ENCODE data around the gene DYNC2LI1.

DYNC2LI1 gene

DNA sequence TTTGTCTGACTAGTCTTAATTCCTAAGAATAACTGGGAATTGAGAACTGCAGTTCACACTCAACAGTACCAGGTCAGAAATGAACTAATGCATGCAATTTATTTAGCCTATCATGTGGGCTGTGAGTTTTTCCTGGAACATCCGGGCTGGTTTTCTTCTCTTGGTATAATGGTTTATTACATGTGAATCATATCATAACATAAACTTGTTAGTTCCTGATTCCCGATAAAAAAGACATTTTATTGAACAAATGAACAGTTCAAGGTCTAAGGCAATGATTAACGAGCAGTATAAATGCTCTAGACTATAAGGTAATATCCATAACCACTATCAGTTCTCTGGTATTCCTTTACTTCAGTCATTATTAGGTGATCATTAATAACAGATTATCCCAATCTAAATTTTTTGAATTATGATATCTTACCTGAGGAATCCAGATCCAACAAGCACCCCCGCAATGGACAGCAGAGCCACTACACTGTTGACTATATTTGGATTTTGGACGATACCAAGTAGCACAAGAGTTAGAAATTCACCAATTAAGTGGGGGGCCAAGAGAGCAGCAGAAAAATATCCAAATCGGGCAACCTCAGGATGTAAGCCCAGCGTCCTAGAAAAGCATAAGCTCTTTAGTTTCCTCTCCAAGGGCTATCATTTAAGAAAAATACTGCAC, 45.8 kb downstream of the DYNC2LI1 start:
- no peak for DNase-seq

DNA sequence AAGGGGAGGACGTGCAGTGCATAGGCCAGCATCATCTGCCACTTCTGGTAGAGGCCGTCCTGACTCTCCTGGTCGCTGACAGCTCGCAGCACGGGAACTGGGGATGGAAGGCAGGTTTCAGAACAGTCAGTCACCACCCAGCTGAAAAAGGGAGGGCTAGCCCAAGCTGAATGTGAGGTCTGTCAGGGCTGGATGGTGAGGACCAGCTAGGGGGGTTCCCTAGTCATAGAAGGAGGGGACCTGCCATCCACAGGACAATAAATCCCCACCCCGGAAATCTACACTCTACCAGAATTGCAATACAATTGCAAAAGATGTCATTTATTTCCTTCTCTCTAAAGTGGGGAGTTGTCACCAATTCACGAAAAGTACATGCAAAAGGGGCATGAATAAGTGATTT, 49.0 kb downstream of the DYNC2LI1 start:
- DNase-seq = no peak

DNA sequence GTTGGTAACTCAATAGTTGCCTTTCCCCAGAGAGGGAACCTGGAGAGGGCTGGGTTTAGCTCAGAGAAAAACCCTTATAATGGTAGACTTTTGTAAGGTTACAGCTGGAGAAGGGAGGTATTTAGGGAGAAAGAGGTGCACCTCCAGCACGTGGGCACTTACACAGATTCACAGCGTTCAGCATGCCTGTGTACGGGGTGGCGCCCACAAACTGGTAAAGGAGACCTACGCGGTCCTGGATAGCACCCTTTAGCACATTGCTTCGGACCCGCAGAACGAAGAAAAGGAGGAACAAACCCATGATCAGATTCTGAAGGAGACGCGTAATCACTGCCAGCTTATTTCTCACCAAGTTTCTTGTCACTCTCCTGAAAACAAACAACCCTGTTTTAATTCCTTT, 49.9 kb downstream of the DYNC2LI1 start:
- DNase-seq = no peak

DNA sequence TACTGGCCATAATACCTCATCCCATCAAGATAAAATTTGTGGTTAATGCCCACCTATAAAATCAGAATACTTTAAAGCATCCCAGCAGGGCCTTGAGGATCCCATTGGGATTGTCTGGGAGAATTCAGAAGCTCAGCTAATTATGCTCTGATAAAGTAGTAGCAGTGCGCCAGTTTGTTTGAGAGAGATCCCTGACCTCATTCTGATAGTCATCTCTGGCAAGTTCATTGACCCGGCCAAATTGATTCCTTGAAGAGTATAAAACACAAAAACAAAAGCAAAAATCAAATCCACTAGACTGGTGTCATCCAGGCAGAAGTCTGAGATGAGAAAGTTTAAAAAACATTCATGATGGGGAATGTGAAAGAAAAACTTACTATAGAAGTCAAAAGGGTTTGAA, 50.7 kb downstream of the DYNC2LI1 start:
- DNase-seq = no peak

DNA sequence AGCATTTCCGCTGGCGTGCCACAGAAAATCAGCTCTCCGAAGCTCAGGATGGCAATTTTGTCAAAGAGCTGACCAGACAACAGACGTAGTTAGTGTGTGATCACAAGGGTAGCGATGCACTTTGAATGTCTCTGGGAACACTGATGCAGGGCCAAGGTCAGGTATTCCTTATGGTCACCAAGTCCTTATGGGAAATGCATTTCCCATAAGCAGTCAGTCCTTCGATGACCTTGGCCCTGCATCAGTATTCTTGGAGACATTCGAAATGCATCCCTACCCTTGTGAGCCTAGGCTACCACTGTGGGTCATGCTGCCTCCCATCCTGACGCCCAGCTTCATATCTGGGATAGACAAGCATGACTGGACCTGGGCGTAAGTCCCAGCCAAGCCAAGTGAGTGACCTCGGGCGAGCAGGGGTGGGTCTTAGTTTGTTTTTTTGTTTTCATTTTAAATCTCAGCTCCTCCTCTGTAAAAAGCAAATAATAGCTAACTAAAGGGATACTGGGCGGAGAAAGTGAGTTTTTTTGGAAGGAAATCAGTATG, 51.2 kb downstream of the DYNC2LI1 start:
- DNase-seq = no peak

DNA sequence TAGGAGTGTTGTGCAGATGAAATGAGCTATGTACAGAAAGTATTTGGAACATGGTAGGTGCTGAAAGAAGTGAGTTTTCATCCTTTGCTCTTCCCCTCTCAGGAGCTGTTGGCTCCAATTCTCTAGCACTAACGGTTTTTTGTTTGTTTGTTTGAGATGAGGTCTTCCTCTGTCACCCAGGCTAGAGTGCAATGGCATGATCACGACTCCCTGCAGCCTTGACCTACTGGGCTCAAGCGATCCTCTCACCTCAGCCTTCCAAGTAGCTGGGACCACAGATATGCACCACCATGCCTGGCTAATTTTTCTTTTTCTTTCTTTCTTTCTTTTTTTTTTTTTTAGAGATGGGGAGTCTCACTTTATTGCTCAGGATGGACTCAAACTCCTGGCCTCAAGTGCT, 52.0 kb downstream of the DYNC2LI1 start:
- no peak for DNase-seq

DNA sequence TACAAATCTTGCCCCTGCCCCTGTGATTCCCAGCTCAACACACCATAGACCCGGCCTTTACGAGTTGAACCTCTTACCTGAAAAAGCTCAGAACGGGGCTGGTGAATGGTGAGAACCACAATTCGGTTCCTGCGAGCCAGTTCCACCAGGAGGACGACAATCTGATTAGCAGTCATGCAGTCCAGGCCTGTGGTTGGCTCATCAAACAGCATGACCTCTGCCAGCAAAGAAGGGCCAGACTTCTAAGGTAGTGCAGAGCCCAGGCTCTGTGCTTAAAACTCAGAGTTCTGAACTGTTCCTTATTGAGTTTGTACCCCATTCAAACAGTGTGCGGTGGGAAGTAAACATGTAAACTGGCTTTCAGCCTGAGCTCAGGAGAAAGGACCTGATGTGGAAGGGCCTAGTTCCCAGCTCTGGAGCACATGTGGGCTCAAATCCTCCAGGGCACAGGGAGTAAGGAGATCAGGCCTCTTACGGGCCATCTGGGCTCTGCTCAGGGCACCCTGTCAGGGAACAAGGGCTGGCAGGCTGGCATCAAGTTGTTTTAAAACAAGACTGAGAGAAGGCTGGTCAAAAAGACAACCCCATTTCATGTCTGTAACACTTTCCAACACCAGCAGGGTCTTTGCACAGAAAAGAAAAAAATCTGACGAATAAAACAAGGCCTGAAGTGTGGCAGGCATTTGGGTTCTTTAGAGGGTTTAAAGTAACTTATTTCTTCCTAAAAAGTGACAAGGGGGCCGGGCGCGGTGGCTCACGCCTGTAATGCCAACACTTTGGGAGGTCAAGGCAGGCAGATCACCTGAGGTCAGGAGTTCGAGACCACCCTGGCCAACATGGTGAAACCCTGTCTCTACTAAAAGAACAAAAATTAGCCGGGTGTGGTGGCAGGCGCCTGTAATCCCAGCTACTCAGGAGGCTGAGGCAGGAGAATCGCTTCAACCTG, 52.7 kb downstream of the DYNC2LI1 start:
- no peak for DNase-seq

DNA sequence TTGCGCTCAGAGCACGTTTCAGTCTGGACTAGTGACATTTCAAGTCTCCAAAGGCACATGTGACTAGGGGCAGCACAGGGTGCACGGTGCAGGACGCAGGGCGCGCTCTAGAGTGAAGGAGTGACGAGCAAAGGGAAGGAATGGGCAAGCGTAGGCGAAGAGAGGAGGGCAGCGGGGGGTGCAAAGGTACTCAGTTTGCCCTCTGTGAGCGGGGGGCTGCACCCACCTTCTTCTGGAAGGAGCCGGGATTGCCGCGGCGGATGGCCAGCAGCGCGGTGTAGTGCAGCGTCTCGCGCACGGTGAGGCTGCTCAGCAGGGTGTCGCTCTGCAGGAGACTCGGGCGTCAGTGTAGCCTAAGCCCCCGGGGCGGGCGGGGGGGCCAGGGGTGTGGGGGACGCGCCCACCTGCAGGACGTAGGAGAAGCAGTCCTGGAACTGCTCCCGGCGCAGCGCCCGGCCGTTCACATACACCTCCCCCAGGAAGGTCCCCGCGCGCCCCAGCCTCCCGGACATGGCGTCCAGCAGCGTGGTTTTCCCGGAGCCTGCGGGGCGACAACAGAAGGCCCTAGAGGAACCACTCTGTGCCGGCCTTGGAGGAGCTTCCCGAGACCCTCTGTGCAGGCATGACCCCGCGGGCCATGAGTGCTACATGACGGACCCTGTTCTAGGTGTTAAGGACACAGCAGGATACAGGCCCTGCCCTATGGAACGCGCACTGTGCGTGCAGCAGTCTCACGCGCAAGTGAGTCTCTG, 57.9 kb downstream of the DYNC2LI1 start:
- no peak for DNase-seq

DNA sequence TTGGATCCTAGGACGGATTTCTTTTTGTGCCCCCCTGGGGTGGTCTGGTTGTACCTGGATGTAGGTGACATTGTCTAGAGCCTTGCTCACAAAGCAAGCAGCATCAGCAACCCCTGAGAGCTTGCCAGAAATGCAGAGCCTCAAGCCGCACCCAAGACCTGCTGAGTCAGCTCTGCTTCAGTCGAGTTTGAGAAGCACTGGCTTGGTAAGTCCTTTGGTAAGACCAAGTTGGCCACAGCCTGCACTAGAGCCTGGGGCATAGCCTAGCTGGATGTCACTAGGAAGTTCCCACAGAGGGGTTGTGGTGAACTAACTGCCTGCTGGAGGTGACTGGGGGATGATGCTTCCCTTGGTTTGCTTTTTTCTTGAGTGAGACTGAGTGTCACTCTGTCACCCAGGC, 58.6 kb downstream of the DYNC2LI1 start:
- DNase-seq = no peak

DNA sequence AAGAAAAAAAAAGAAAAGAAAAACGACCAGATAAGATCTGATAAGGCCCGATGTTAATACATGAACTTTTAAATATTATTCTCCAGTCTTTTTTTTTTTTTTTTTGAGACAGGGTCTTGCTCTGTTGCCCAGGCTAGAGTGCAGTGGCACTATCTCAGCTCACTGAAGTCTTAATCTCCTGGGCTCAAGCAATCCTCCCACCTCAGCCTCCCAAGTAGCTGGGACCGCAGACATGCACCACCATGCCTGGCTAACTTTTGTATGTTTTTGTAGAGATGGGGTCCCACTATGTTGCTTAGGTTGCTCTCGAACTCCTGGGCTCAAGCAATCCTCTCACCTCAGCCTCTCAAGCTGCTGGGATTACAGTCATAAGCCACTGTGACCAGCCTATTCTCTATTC, 63.2 kb downstream of the DYNC2LI1 start:
- DNase-seq = no peak

DNA sequence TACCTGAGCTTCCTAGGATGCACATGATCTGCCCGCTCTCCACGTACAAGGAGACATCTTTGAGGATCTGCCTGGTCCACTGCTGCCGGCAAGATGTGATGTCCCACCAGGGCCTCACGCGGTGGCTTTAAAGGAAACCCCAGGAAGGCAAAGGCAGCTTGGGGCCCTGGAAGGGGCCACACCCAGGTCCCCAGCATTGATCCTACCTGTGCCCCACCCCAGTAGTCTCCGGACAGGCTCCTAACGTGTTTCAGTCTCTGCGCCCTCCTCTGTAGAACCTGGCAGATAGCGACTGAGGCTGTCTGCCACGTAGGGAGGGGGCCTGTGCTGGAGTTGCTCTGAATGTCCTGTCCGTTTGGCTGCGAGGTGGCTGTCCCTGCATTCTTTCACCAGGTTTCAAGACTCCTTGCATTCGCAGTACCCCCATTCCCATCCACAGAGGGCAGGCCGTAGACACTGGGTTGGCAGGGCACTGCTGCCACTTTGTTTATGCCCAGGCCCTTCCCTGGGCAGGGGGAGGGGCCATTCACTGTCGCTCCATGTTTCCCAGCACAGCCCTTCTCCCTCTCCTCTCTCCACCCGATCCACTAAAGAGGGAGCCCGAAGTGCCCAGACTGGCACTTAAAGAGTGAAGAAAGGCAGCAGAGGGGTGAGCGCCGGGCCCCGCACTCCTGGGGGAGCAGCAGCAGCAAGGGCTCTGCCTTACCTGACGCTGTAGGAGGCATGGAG, 64.2 kb downstream of the DYNC2LI1 start:
- no peak for DNase-seq

DNA sequence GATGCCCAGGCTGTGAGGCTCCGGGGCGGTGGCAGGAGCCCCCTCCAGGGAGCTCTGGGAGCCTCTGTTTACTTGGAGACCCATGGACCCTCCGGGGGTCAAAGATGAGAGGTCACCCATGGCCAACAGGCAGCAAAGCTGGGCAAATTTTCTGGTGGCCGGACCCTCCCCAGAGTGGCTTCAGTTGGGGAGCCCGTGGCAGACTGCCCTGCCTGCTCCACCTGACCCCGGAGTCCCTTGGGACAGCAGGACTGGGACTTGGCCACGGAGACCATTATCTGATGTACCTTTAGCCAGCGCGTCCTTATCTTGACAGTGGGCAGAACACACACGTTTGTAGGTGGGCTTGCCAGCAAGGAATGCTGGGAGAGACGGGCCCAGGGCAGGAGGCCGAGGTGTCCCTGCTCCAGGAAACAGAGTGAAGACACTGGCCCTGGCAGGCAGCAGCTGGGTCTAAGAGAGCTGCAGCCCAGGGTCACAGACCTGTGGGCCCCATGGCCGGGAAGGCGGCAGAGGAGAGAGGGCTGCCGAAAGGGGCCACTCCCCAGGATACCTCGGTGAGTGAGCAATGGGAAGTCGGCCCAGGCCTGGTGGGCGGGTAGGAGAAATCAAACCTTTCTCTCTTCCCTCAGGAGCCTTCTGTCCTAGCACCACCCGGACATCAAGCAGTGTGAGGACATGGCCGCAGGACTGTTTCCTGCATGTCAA, 64.9 kb downstream of the DYNC2LI1 start, which contains the start of the genes ABCG5 and ABCG8:
Gene ABCG5 (minus strand): TSS at position 280 of the 708 bp plus-strand sequence. CDS start 160 bp downstream, at position 120.
Gene ABCG8 (plus strand): TSS at position 412 of the 708 bp plus-strand sequence. CDS start 83 bp downstream, at position 495.
- DNase-seq = no peak

DNA sequence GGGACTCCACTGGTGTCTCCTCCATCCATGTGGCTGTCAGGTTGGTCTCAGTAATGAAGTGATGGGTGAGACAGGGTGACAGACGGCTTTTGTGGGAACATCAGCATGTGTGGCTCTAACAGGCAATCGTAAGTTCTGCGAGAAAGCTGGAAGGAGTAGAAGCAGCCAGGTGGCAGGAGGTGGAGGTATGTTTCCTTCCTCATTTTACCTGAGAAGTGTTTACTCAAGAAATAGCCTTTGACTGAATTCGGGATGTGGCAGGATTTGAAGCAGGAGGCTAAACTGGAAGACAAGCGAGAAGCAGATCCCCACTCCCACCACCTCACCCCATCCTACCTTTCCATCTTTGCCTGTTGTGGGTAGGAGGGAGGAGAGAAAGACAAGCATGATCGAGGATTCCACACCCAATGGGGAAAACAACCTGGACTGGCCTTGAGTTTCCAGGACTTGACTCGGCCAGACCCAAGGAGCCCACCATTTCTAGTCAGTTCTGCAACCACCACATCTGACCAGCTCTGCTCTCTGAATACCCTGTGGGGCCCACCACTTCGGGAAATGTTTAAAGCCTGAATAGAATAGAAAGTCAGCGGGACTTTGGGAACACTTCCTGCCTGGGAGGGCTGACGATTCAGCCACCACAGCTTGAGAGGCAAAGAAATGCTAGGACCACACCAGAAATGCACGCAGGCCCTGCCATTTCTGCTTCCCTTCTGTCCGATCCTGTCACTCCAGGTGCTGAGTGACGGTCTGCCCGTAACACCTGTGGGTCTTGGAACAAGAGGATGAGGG, 66.1 kb downstream of the DYNC2LI1 start:
- no peak for DNase-seq

DNA sequence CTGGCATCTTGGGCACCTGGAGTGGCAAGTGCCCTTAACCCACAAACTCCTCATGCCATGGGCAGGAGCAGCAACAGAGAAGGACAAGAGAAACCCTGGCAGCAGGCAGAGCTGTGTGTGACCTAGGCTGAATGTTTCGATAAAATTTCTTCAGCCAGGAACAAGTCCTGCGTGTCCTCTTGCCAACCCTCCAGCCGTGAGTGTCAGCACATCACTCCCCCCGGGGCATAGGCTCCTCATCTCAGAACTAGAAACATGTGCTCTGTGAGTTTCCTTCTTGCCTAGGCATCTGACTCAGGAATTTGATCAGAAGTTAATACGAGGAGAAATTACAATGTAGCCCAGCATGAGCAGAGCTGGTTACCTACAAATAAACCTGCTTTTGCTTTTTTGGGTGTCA, 67.1 kb downstream of the DYNC2LI1 start:
- DNase-seq = no peak

DNA sequence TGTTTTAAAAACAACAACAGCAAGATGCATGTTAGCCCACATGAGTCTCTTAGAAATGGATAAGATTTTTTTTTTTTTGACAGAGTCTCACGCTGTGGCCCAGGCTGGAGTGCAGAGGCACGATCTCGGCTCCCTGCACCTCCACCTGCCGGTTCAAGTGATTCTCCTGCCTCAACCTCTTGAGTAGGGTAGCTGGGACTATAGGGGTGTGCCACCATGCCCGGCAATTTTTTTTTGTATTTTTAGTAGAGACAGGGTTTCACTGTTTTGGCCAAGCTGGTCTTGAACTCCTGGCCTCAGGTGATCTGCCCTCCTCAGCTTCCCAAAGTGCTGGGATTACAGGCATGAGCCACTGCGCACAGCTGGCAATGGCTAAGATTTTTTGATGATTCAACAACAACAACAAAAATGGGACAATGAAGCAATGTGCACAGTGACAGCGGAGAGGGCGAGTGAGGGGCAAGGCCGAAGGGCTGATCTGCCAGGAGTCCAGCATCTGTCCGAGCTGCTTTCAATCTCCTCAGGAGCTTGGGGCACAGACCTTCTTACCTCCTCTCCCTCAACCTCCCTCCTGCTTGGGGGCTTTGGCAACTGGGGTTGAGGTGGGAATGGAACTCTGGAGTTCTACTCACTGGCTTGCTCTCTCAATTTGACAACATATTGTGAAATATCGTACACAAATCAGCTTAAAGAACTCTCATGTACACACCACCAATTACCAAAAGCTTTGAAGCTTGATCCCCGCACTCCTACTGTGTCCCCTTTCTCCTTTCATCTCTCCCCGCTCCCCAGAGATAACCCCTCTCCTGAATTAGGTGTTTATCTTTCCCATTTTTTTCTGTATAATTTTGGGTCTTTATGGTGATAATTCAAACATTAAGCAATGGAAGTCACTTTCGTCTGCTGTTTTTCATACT, 68.4 kb downstream of the DYNC2LI1 start:
- no peak for DNase-seq

DNA sequence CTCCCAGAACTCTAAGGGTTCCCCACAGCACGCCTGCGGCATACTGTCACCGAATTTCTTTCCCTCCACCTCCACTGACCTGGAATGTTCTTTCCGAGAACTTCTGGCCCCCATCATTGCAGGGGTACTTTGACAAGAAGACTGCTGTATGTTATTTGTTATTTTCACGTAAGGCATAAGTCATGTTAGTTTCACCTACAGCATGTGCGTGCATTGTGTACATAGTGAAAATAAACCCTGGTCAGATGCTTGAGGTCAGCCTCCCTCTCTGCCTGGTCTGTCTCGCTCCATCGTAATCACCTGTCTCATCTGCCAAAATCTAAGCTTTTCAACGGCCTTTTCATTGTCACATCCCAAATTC, 69.0 kb downstream of the DYNC2LI1 start:
- no peak for DNase-seq

DNA sequence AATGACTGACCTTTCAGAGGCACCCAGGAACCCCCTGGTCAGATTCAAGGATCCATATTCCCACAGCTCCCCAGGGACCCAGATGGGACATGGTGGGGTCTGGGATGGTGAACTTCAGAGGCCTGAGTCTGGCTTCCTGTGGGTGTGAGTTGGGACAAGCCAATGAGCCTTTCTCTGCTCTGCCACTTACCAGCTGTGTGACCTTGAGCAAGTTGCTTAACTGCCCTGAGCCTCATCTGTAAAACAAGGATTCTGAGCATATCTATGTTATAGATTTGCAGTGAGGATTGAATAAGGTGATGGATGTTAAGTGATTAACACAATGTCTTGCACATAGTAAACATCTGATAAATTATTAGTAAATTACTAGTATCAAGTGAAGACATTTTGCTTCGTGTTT, 71.3 kb downstream of the DYNC2LI1 start:
- DNase-seq = no peak

DNA sequence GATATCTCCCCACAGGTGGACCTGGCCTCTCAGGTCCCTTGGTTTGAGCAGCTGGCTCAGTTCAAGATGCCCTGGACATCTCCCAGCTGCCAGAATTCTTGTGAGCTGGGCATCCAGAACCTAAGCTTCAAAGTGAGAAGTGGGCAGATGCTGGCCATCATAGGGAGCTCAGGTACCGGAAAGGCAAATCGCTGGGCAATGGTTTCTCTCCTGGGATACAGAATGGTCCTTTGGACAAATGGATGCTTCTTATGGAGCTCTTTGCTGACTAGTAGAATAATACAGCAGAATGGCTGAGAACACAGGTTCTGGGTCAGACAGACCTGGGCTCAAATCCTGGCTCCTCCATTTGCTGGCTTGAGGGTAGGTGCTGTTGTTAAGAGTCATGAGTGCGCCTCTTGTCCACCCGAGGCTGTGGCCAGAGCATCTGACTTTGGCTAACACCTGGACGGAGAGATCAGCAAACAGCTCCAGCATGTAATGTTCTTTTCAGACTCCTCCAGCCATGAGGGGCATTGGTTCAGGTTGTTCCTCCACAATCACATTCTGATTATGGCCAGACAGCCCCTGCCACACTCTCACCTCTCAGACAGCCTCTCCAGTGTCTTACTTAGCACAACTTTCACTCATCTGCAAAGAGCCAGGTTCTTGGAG, 72.4 kb downstream of the DYNC2LI1 start:
- DNase-seq = no peak

DNA sequence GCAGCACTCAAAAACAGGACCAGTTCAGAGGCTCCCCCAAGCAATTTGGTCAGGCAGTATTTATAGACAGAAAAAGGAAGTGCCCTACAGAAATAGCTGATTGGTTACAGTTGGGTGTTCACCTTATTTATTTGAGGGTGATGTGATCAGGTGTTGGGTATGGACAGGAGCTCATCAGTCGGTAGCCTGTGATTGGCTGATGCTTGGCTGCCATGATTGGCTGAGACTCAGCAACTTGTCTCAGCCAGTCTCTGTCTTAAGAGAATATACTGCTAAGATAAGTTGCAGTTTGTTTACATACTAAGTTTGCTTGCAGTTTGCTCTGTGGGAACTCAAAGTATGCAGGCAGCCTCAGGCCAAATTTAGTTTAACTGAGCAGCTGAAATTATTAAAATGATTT, 74.4 kb downstream of the DYNC2LI1 start:
- no peak for DNase-seq
